Measurements from ENCODE around the gene SHC1.

DNA sequence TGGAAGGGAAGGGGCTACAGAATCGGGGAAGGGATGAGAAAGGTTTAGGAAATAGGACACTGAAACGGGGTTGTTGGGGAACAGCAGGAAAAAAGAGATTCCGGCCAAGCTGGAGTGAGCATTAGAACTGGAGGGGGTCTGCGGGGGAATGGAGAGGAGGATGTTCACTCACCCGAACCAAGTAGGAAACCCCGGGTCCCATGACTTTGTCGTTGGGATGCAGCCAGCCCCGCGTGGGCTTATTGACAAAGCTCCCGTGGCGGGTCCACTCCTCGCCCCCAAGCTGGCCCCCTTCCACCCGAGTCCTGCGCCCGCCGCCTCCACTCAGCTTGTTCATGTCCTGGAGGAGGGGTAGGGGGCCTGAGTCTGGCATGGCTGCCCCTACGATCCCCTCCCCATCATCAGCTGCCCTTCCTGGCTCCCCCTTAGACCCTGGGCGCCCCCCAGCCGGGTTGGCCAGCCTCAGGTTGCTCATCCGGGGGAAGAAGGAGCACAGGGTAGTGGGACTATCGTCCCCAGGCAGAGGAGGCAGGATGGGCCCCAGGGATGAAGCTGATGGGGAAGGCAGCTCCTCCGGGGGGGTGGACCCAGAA, 591 bp downstream of the SHC1 start:
- no peak for TF ChIP-seq GATA2 (IDR thresholded peaks at IDR 0.05; ENCODE audit: low read depth, low read length)
- TF ChIP-seq GATA3 (IDR thresholded peaks at IDR 0.05; ENCODE audit: low read depth, low read length) = no peak

Measured in SH-SY5Y (cell line).